Measurements from ENCODE around the gene C3orf20. TPM values are rescaled to one million over a fixed set of nuclear protein-coding genes. Genes with fewer than 3 reads are reported as not detected.

C3orf20 gene
- total RNA-seq, 2 experiments from 2014 or later, result 0.12 to 0.17 TPM

GRCh38 chr3:14810070-14810791 is 135.3 kb downstream of the C3orf20 start:
- no peaks in the 10 kb centered on the region for H3K36me3 Mint-ChIP-seq (ENCODE audit: low read depth)
- intact Hi-C loops (cut with micrococcal nuclease), result no loop called here
- no peak overlapping the region for H3K27ac Mint-ChIP-seq
- peaks cover 43% of the 10 kb centered on the region for H3K27me3 Mint-ChIP-seq (ENCODE audit: low read depth)
- H3K4me1 Mint-ChIP-seq (ENCODE audit: low read depth), result peaks cover 7% of the 10 kb centered on the region
- no peak overlapping the region for H3K4me3 Mint-ChIP-seq
- no peak for DNase-seq
- no peaks in the 10 kb centered on the region for H3K9me3 Mint-ChIP-seq
- CTCF ChIA-PET, result no interaction called here

GRCh38 chr3:14810801-14811661 is 136.1 kb downstream of the C3orf20 start:
- Mint-ChIP-seq H3K27ac (no peak overlapping the region), H3K4me3 (no peak overlapping the region), H3K4me1 (ENCODE audit: low read depth) (peaks cover 7% of the 10 kb centered on the region), H3K27me3 (ENCODE audit: low read depth) (peaks cover 43% of the 10 kb centered on the region), H3K9me3 (no peaks in the 10 kb centered on the region), H3K36me3 (ENCODE audit: low read depth) (no peaks in the 10 kb centered on the region)
- DNase-seq, result no peak
- CTCF ChIA-PET, result interaction anchor here (1.2 kb wide), 1 partner anchor 110 kb away, joined by 3 read pairs; no protein-coding TSS in a partner anchor
- intact Hi-C loops (cut with micrococcal nuclease), result no loop called here

GRCh38 chr3:14811684-14812083 is 136.7 kb downstream of the C3orf20 start:
- no peak overlapping the region for H3K27ac Mint-ChIP-seq
- no peak overlapping the region for H3K4me3 Mint-ChIP-seq
- no peaks in the 10 kb centered on the region for H3K9me3 Mint-ChIP-seq
- no peaks in the 10 kb centered on the region for H3K36me3 Mint-ChIP-seq (ENCODE audit: low read depth)
- H3K27me3 Mint-ChIP-seq (ENCODE audit: low read depth), result peaks cover 43% of the 10 kb centered on the region
- CTCF ChIA-PET, result interaction anchor here (1.2 kb wide), 1 partner anchor 109 kb away, joined by 3 read pairs; no protein-coding TSS in a partner anchor
- intact Hi-C loops (cut with micrococcal nuclease), result no loop called here
- no peak for DNase-seq
- H3K4me1 Mint-ChIP-seq (ENCODE audit: low read depth), result peaks cover 7% of the 10 kb centered on the region

GRCh38 chr3:14812196-14812790 is 137.4 kb downstream of the C3orf20 start:
- intact Hi-C loops (cut with micrococcal nuclease), result no loop called here
- CTCF ChIA-PET, result interaction anchor here (1.2 kb wide), 1 partner anchor 109 kb away, joined by 3 read pairs; no protein-coding TSS in a partner anchor
- H3K27me3 Mint-ChIP-seq (ENCODE audit: low read depth), result peaks cover 43% of the 10 kb centered on the region
- no peak for DNase-seq
- H3K27ac Mint-ChIP-seq, result no peak overlapping the region
- H3K4me1 Mint-ChIP-seq (ENCODE audit: low read depth), result peaks cover 7% of the 10 kb centered on the region
- no peaks in the 10 kb centered on the region for H3K9me3 Mint-ChIP-seq
- no peak overlapping the region for H3K4me3 Mint-ChIP-seq
- H3K36me3 Mint-ChIP-seq (ENCODE audit: low read depth), result no peaks in the 10 kb centered on the region

- CTCF ChIA-PET, result interaction anchor here (0.6 kb wide), 1 partner anchor 90 kb away, joined by 3 read pairs; no protein-coding TSS in a partner anchor
- Mint-ChIP-seq H3K4me1 (ENCODE audit: low read depth) (peaks cover 7% of the 10 kb centered on the region), H3K27me3 (ENCODE audit: low read depth) (peaks cover 38% of the 10 kb centered on the region), H3K36me3 (ENCODE audit: low read depth) (no peaks in the 10 kb centered on the region), H3K4me3 (no peak overlapping the region), H3K9me3 (no peaks in the 10 kb centered on the region), H3K27ac (no peak overlapping the region)
- intact Hi-C loops (cut with micrococcal nuclease), result no loop called here
- DNase-seq, result no peak
These were observed 139.5 kb downstream of the C3orf20 start for GRCh38 chr3:14814411-14814871.

- H3K27me3 Mint-ChIP-seq (ENCODE audit: low read depth), result peaks cover 23% of the 10 kb centered on the region
- DNase-seq, result no peak
- no peaks in the 10 kb centered on the region for H3K36me3 Mint-ChIP-seq (ENCODE audit: low read depth)
- H3K9me3 Mint-ChIP-seq, result no peaks in the 10 kb centered on the region
- peaks cover 3% of the 10 kb centered on the region for H3K4me1 Mint-ChIP-seq (ENCODE audit: low read depth)
- intact Hi-C loops (cut with micrococcal nuclease), result no loop called here
- H3K27ac Mint-ChIP-seq, result no peak overlapping the region
- CTCF ChIA-PET, result interaction anchor here (0.6 kb wide), 1 partner anchor 229 kb away, joined by 4 read pairs; no protein-coding TSS in a partner anchor
- H3K4me3 Mint-ChIP-seq, result no peak overlapping the region
These were observed 141.4 kb downstream of the C3orf20 start for GRCh38 chr3:14816359-14816758.

GRCh38 chr3:14818804-14819500 is 144.0 kb downstream of the C3orf20 start, which contains the start of gene FGD5:
Gene FGD5, plus strand, starts transcription at chr3:14818962. Its CDS starts 110 bp downstream, at chr3:14819072.
- H3K27me3 Mint-ChIP-seq (ENCODE audit: low read depth), result peaks cover 4% of the 10 kb centered on the region
- DNase-seq, result no peak
- no peaks in the 10 kb centered on the region for H3K4me1 Mint-ChIP-seq (ENCODE audit: low read depth)
- CTCF ChIA-PET, result no interaction called here
- intact Hi-C loops (cut with micrococcal nuclease), result no loop called here
- no peak within 1 kb of the TSS for H3K4me3 Mint-ChIP-seq
- H3K36me3 Mint-ChIP-seq (ENCODE audit: low read depth), result no peaks in the 10 kb centered on the region
- H3K9me3 Mint-ChIP-seq, result no peaks in the 10 kb centered on the region
- H3K27ac Mint-ChIP-seq, result no peak within 1 kb of the TSS

GRCh38 chr3:14819671-14820070 is 144.7 kb downstream of the C3orf20 start:
- DNase-seq, result no peak
- CTCF ChIA-PET, result no interaction called here
- intact Hi-C loops (cut with micrococcal nuclease), result no loop called here
- Mint-ChIP-seq H3K27me3 (ENCODE audit: low read depth) (peaks cover 4% of the 10 kb centered on the region), H3K9me3 (no peaks in the 10 kb centered on the region), H3K4me3 (no peak overlapping the region), H3K36me3 (ENCODE audit: low read depth) (no peaks in the 10 kb centered on the region), H3K4me1 (ENCODE audit: low read depth) (no peaks in the 10 kb centered on the region), H3K27ac (no peak overlapping the region)

- no peak for DNase-seq
- intact Hi-C loops (cut with micrococcal nuclease), result no loop called here
- Mint-ChIP-seq H3K9me3 (no peaks in the 10 kb centered on the region), H3K27ac (no peak overlapping the region), H3K4me1 (ENCODE audit: low read depth) (no peaks in the 10 kb centered on the region), H3K27me3 (ENCODE audit: low read depth) (peaks cover under 1% of the 10 kb centered on the region), H3K36me3 (ENCODE audit: low read depth) (no peaks in the 10 kb centered on the region), H3K4me3 (no peak overlapping the region)
- CTCF ChIA-PET, result no interaction called here
These were observed 145.2 kb downstream of the C3orf20 start for GRCh38 chr3:14820156-14820555.

GRCh38 chr3:14821151-14821550 is 146.2 kb downstream of the C3orf20 start:
- DNase-seq, result no peak
- intact Hi-C loops (cut with micrococcal nuclease), result no loop called here
- H3K9me3 Mint-ChIP-seq, result no peaks in the 10 kb centered on the region
- no peak overlapping the region for H3K27ac Mint-ChIP-seq
- no peaks in the 10 kb centered on the region for H3K27me3 Mint-ChIP-seq (ENCODE audit: low read depth)
- CTCF ChIA-PET, result no interaction called here
- H3K36me3 Mint-ChIP-seq (ENCODE audit: low read depth), result no peaks in the 10 kb centered on the region
- H3K4me3 Mint-ChIP-seq, result no peak overlapping the region
- no peaks in the 10 kb centered on the region for H3K4me1 Mint-ChIP-seq (ENCODE audit: low read depth)

- Mint-ChIP-seq H3K27ac (no peak overlapping the region), H3K4me1 (ENCODE audit: low read depth) (no peaks in the 10 kb centered on the region), H3K27me3 (ENCODE audit: low read depth) (no peaks in the 10 kb centered on the region), H3K36me3 (ENCODE audit: low read depth) (no peaks in the 10 kb centered on the region), H3K9me3 (no peaks in the 10 kb centered on the region), H3K4me3 (no peak overlapping the region)
- DNase-seq, result no peak
- intact Hi-C loops (cut with micrococcal nuclease), result no loop called here
- CTCF ChIA-PET, result interaction anchor here (0.6 kb wide), 1 partner anchor 608 kb away, joined by 3 read pairs; no protein-coding TSS in a partner anchor
These were observed 147.2 kb downstream of the C3orf20 start for GRCh38 chr3:14822134-14822533.

Data from activated naive CD4-positive, alpha-beta T cell treated with anti-CD3 and anti-CD28 coated beads for 36 hours (primary cell).